HG03280 (cell line): ENCODE results near the gene B4GALNT3.
"Not testable (repeated sequence)": the region's sequence is repeated elsewhere in the genome, so short reads cannot be mapped to it uniquely, and the experiment has no call there.

Experiments
- ATAC-seq: cut with Tn5 transposase; IDR thresholded peaks from one replicate; pipeline ENCODE4 v1.9.1; 2021; ENCODE audit warnings: mild to moderate bottlenecking, moderate library complexity; ENCODE audit not compliant: unreplicated experiment

Gene B4GALNT3

DNA sequence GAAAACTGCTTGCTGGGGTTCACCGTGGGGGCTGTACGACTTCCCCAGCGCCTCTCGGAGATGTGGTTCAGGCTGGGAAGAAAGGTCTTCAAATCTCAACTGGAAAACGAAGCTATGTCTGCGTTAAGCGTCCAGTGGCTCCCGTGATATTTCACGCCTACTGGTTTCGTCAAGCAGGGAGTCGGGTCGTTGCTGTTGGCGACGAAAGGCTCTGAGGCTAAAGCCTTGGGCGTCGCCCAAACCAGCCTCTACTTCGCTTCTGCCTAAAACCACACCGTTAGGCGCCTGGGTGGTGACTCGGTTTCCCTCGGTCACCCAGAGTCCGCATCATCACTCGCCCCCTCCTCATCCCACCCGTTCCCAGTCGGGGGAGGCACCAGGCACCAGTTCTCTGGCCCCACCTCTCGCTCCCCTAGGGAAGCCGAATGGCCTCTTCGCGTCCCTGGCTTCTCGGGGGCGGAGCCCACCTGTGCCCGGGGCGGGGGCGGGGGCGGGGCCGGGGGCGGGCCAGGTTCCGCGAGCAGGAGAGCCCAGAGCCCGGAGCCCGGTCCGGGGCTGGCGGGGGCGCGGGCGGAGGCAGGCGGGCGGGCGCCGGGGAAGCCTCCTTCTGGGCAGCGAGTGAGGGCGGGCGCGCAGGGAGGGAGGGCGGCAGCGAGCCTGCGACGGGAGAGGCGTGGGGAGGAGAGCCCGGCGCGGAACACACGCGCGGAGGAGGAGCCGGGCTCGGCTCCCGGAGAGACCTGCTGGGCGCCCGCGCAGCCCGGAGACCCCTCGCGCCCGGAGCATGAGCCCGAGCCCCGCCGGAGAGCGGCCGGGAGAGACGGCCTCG, at the start of gene B4GALNT3:
TSS of gene B4GALNT3 (plus strand) at position 510 of the 829 bp plus-strand sequence. CDS start 438 bp downstream, outside the sequence.
- no peak for ATAC-seq

DNA sequence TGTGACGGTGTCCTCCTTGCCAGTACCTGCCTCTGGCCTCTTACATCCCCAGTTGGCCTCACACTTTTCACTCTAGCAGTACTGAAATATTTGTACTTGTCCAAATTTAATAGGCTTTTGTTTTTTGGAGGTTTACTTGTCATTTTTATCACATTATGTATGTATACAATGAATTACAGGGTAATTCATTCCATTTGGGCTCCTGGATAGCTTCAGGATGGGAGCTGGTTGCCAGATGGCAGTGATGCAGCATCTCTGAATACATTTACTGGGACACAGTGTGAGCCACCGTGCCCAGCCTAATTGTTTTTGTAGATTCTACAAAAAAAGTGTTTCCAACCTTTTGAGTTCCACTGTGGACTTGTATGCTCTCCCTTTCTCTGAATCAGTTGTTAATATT, 44.9 kb upstream of the B4GALNT3 start:
- ATAC-seq, result no peak

DNA sequence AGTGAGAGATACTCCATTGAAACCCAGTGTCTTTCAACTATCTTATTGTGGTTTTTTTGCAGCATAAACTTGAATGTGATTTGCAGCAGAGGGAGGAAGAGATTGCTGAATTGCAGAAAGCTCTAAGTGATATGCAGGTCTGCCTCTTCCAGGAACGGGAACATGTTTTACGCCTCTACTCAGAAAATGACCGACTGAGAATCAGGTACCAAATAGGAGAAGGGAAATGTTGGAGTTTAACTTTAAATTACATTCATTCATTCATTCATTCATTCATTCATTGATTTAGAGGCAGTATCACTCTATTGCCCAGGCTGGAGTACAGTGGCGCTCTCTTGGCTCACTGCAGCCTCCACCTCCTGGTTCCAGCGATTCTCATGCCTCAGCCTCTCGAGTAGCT, 41.3 kb upstream of the B4GALNT3 start:
- ATAC-seq, result no peak

DNA sequence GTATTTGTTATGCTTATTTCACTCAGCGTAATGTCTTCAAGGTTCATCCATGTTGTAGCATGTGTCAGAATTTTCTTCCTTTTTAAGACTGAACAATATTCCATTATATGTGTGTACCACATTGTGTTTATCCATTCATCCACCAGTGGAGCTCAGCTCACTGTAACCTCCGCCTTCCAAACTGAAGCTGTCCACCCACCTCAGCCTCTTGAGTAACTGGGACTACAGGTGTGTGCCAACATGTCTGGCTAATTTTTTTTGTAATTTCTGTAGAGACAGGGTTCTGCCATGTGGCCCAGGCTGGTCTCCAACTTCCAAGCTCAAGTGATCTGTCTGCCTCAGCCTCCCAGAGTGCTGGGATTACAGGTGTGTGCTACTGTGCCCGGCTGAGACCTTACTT, 37.2 kb upstream of the B4GALNT3 start:
- no peak for ATAC-seq

DNA sequence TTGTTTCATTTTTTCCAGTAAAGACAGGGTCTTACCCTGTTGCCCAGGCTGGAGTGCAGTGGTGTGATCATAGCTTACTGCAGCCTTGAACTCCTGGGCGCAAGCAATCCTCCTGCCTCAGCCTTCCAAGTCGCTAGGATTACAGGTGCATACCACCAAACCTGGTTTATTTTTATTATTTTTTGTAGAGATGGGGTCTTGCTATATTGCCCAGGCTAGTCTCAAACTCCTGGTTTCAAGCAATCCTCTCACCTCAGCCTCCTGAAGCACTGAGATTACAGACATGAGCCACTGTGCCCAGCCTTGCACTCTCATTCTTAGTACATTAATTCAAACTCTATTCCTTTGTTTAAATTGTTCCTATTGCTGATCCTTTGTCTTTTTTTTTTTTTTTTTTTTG, 24.0 kb upstream of the B4GALNT3 start:
- not testable (repeated sequence) for ATAC-seq

DNA sequence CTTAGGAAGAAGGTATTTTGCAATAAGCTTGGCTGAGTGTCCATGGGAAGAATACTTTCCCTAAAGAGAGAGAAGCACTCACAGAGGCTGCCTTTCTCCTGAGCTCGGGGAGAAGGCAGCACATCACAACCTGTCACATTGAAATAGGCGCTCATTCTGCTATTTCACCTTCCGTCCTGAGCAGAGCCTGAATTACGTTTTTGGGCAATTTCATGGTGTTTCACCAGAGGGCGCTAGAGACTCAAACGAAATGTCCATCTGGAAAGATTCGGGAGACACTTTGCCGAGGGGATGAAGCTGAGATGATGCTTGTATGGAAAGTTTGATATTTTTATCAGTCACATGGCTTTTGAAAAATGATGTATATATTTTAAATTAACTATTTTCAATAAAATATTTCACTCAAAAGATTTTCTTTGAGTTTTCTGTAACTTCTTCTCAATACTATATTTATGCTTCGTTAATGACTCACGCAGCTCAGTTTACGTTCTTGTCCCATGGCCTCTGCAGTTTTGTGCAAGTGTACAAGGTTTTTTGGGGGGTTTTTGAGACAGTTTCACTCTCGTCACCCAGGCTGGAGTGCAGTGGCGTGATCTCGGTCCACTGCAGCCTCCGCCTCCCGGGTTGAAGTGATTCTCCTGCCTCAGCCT, 17.4 kb upstream of the B4GALNT3 start:
- no peak for ATAC-seq

DNA sequence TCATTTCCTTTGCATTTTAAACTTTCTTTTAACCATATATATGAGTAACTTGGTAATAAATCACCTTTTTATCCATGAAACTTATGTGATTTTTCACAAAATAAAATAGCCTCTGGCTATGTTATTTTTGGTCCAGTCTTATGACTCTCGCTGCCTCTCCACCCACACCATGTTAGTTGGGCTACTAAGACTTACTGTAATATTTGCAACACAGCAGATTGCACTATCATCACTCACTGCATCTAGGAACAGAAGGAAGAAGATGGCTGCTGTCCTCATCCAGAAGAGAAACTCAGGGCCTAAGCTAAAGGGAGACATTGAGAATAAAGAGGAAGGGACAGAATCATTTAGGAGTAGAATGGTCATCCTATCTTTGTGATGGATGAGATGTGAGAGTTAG, 12.6 kb upstream of the B4GALNT3 start:
- no peak for ATAC-seq

DNA sequence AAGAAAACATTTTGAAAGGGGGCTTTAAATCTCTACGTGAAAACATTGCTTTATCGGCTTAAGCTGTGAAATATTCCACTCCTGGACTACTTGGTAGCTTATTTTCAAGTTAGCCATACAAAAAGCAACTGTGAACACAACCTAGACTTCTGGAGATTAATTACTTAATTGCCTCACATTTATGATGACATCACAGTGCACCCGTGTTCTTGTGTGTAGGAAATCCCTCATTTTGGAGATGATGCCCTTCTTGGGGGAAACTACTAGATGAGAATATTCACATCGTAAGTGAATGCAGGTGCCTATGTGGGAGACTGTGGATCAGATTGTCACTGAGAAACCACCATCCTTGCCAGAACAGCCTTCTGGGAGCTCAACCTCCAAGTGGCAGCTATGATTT, 10.5 kb upstream of the B4GALNT3 start:
- no peak for ATAC-seq

DNA sequence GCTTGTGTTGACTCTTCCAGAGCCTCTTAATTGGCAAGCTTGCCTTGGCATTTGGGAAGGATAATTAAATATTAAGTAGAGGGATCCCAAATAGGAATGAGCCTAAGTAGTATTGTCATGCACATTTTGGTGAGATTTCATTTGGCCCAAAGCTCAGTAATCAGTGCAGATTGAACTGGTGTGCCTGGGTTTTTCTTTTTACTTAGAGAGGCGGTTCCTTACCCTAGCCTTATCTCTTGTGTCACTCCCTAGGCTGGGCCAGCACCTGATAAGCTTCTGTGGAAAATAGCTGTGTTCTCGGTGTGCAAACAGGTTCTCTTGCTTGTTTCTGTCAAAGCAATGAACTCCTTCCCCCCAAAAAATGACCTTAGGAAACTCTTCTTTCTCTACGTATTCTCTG, 9.3 kb upstream of the B4GALNT3 start:
- no peak for ATAC-seq

DNA sequence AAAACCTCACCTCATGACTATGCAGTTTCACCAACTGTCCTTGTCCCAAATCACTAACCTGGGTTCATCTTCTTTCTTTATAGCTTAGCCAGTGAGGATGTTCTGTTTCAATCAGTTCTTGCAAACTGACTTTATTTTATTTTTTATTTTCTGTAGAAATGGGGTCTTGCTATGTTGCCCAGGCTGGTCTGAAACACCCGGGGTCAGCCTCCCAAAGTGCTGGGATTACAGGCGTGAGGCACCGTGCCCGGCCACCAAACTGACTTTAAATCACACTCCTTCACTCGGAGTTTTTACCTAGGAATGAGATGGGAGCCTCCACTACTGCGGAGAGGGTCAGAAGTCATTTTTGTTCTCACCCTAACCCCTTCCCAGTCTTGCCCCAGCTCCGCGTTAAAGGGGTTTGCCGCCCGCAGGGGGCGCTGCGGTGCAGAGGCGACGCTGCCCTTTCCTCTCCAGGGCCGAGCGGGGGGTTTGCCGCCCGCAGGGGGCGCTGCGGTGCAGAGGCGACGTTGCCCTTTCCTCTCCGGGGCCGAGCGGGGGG, 7.0 kb upstream of the B4GALNT3 start:
- ATAC-seq, result no peak

DNA sequence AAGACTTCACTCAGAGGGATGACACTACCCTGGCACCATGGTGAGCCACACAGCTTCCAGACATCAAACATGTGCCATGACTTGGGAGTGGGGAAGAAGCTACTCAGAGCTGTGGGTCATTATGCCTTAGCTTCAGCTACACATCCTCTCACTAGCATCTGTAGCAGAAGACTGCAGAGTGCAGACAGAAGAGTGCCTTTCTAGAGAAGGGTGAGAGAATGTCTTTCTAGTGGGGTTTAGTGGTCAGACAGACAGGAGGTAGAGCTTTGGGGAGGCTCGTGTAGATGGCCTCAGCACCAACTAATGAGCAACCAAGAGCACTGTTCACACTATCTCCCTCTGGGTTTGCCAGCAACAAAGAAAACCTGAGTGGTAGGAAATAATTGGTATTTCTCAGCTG, 4.9 kb upstream of the B4GALNT3 start:
- ATAC-seq, result no peak

DNA sequence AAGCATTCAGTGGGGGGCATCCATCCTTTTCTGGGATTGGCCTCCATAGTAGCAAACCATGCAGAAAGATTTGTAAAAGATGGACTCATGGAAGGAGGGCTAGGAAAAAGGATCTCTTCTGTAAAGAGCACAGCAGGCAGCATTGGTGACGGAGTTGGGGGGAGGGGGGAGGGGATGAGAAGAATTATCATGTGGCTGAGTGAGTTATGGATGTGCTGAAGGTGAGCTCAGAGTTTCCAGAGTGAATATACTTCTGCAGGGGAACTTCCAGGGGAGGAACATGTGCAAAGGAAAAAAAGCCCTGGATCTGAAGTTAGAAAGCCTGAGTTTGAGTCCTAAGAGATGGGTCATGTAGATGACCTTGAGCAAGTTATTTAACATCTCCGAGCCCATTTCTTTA, 3.9 kb upstream of the B4GALNT3 start:
- no peak for ATAC-seq

DNA sequence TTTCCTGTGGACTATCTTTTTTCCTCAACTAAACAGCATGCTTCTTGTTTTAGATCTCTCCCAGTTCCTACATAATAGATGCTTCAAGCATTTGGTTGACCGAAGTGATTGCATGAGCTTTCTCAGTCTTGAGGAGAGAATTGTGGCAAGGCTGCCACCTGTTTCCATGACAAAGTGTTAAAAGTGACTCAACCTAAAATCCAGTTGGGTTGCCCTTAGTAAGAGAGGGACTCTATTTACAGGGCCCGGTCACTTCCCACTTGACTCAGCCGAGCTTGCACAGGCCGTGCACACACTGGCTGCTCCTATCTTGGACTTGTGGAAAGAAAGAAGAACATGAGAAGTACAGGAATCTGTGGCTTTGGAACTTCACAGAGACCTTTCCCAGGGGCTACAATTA, 2.1 kb upstream of the B4GALNT3 start:
- ATAC-seq, result no peak

DNA sequence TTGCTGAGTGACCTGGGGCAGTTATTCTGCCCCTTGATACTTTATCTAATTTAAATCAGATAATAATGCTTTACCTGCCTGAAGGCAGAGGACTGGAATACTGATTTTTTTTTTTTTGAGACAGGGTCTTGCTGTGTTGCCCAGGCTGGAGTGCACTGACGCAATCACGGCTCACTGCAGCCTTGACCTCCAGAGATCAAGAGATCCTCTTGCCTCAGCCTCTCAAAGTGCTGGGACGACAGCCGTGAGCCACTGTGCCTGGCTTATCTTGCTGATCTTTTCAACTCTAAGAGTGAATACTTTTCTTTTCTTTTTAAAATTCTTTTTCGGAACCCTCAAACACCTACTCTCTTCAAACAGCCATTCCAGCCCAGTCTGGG, 699 bp upstream of the B4GALNT3 start:
- no peak for ATAC-seq

DNA sequence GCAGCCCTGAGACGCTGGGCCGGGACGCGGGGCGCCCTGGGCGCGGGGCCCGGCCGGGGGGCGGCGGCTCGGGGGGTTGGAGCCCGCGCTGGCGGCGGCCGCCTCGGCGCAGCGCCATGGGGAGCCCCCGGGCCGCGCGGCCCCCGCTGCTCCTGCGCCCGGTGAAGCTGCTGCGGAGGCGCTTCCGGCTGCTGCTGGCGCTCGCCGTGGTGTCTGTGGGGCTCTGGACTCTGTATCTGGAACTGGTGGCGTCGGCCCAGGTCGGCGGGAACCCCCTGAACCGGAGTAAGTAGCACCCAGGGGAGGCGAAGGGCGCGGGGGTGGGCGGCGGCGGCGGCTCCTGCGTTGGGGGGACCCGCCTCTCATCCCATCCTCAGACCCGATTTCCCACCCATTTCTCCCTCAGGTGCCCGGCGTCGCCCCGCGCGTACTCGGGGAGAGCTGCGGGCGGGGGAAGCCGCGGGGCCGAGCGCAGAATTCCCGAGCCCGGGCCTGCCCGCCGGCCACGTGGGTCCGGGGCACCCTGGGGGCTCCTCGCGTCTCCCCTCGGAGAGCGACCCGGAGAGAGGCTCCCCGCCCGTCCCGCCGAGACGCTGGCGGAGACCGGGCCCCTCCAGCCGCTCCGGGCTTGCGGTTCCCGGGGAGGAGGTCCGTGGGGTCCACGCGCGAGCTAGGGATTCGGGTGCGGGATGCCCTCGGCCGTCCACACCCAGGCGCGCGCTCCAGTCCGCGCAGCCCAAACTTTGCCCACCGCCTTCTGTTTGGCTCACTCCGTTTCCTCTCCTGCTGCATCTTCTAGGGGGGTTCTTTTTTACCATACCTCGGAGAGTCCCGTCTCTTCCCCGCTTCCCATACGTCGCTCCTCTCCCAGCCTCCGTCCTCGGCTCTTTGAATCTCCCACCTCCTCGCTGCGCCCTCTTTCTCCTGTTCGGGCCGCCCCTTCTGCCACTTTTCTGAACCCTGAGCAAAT, 807 bp downstream of the B4GALNT3 start:
- no peak for ATAC-seq

DNA sequence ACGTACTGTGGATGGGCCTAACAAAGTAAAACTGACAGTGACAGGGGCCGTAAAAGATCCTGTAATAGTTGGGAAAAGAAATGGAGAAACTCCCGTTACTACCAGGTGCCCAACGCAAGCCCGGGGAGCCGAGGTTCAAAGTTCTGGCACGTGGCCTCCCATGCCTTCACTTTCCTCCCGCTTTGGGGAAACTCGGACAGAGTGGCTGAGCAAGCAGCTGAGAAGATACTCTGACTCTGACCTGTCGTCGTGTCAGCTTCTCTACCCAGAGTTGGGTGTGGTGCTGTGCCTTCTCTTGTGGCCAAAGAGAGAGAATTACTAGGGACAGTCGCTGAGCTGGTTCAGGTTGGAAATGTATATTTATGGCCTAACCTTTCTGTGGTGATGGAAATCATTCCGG, 1.7 kb downstream of the B4GALNT3 start:
- no peak for ATAC-seq

DNA sequence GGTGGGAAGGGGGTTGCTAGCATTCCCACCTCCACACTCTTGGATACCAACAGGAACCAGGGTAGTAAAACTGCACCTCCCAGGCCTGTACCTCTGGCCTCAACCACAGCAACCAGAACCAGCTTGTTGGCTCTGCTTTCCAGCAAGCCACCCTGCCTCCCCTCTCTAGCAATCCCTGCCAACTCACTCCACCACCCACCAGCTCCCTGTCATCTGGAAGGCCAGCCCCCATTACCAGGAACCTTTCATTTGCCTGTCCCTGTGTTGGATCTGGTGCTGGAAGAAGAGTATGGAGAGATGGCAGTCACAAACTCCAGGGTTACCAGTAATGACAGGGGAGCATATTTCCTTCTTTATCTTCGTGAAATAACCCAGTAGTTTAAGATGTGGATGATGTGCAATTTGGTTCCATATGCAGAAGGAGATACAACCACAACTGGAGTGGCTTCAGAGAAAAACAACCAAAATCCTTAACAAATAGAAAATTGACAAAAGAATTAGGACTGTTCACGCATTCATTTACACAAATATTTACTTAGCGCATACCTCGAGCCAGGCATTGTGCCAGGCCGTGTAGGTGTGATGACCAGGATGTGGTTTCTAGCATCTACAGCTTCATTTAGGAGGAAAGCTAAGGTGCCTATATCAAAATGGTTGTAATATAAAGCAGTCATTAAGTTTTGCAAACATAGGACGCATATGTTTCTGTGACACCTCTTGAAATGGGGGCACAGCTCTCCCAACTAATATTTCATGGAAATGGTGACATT, 3.4 kb downstream of the B4GALNT3 start:
- no peak for ATAC-seq

DNA sequence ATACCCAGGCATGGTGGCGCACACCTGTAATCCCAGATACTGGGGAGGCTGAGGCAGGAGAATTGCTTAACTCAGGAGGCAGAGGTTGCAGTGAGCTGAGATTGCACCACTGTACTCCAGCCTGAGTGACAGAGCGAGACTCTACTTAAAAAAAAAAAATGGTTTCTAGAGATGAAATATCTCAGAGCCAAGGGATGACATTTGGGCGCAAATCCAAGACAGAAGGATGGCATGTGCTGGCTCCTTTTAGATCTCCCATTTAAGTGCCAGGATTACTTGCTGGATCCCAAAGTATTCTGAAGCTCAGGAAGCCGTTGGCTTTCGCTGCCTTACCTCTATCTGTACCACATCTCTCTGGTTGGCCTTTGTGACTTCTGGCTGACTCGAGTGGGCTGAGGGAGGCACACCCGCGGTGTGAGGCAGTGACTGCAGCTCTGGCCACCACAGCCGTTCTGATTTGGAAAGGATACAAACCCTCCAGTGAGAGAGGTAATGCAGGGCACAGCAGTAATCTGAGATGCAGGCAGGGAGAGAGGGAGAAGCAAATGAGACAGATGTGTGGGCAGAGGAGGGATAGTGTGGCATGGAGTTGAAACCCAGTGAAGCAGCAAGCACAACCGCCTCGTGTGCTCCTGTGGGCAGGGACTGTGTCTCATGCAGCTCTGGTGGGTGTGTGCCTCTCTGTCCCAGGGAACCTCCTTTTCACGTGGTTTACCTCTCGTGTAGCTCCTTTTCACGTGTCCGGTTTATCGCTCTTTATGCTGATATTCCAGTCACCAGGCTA, 4.9 kb downstream of the B4GALNT3 start:
- no peak for ATAC-seq

DNA sequence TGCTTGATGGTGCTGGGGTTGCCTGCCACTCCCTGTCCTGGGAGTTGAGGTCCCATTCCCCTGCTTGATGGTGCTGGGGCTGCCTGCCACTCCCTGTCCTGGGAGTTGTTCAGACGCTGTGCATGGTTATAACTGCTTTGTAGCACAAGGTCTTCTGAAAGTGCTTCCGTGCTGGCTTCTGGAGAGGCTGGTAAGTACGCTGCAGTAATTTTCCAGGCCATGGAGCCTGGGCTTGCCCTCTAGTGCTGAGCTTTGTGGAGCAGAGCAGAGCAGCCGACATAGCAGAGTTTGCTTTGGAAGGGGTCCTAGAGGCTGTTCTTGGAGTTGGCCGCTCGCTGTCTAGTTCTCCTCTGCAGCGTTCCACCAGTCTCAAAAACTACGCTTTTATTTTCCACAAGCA, 6.3 kb downstream of the B4GALNT3 start:
- ATAC-seq, result no peak

DNA sequence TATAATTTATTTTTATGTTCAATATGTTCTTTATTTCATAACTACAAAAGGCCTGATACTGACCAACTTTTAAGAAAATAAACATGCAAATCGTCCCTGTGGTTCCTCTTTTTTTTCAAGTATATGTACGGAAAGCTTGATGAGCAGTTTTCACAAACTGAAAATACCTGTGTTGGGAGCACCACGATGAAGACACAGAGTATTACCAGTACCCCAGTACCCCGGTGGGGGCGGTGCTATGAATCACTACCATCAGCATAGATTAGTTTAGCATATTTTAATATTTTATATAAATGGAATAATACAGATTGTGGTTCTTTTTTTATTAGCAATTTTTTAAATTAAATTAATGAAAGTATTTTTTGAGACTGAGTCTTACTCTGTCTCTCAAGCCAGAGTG, 7.0 kb downstream of the B4GALNT3 start:
- ATAC-seq, result no peak
